Measurements from ENCODE around the gene XRCC5. TPM values are rescaled to one million over a fixed set of nuclear protein-coding genes. Genes with fewer than 3 reads are reported as not detected.

XRCC5 gene
- total and polyA plus RNA-seq, 2 of the 8 experiments (the other 6 are each of a cell fraction or from before 2014, with no cell fraction given), result 308 to 644 TPM

- no peak for TF ChIP-seq YY1 (IDR thresholded peaks at IDR 0.05; ENCODE audit: low read depth, low read length)
Observed at GRCh38 chr2:216159646-216160045, 50.5 kb downstream of the XRCC5 start.

More at GRCh38 chr2:216159646-216160045, 50.5 kb downstream of the XRCC5 start:
- Histone ChIP-seq H4K5ac (ENCODE audit: insufficient read length, low read depth, low read length) (no peak overlapping the region), H3K23ac (ENCODE audit: insufficient read length) (no peak overlapping the region), H3K9me3 (ENCODE audit: insufficient read depth in 2 of 2, low read depth in 1 of 2, low read length in 1 of 2) (no peaks in the 10 kb centered on the region), H3K9ac (replicated peaks in 1 of 4; ENCODE audit: extremely low read depth in 1 of 4, low read depth in 3 of 4, low read length in 3 of 4) (no peak overlapping the region), H3K18ac (ENCODE audit: extremely low read depth, low read length) (no peak overlapping the region), H4K8ac (ENCODE audit: extremely low read depth, insufficient read depth, low read length) (no peak overlapping the region), H3K23me2 (ENCODE audit: low read depth, low read length) (no peaks in the 10 kb centered on the region), H3K56ac (replicated peaks; ENCODE audit: insufficient read length, low read depth, low read length) (no peak overlapping the region), H2BK20ac (ENCODE audit: low read length) (no peak overlapping the region), H2AK5ac (ENCODE audit: low read depth, low read length) (no peak overlapping the region), H3K4me3 (ENCODE audit: extremely low read depth in 1 of 4, insufficient read depth in 2 of 4, low read depth in 3 of 4, low read length in 4 of 4) (no peak overlapping the region), H2BK15ac (ENCODE audit: low read length) (no peak overlapping the region), H3K79me1 (ENCODE audit: low read depth, low read length) (no peaks in the 10 kb centered on the region), H2AFZ (ENCODE audit: low read length) (no peak overlapping the region), H3K36me3 (ENCODE audit: control insufficient read depth in 2 of 4, insufficient read depth in 4 of 4, low read length in 3 of 4) (peaks cover 43 to 86% (median 68%) of the 10 kb centered on the region in 4 experiments), H2BK12ac (ENCODE audit: low read depth, low read length) (no peak overlapping the region), H3K4me2 (ENCODE audit: insufficient read depth in 1 of 2, low read depth in 2 of 2, low read length in 2 of 2) (no peak overlapping the region), H2BK120ac (replicated peaks; ENCODE audit: low read depth, low read length) (no peak overlapping the region), H4K20me1 (replicated peaks in 1 of 2; ENCODE audit: control insufficient read depth in 1 of 2, insufficient read depth in 2 of 2, low read length in 2 of 2) (peaks cover 5% of the 10 kb centered on the region in 2 experiments), H3K4ac (replicated peaks; ENCODE audit: insufficient read length, low read depth, low read length) (no peak overlapping the region), H3K14ac (ENCODE audit: insufficient read length) (no peak overlapping the region), H3K79me2 (ENCODE audit: control insufficient read depth in 1 of 2, insufficient read depth in 2 of 2, low read length in 2 of 2) (peaks cover 0 to 22% of the 10 kb centered on the region in 2 experiments; a peak in 2 of 4 replicates), H2BK5ac (ENCODE audit: low read depth, low read length) (no peak overlapping the region), H3K4me1 (replicated peaks in 1 of 4; ENCODE audit: control insufficient read depth in 3 of 4, insufficient read depth in 4 of 4, low read length in 3 of 4) (no peaks in the 10 kb centered on the region), H3K27ac (ENCODE audit: low read depth, low read length) (no peak overlapping the region), H4K91ac (replicated peaks; ENCODE audit: insufficient read length, low read length) (no peak overlapping the region), H3K27me3 (replicated peaks in 1 of 4; ENCODE audit: control insufficient read depth in 3 of 4, extremely low read depth in 1 of 4, insufficient read depth in 3 of 4, low read length in 3 of 4) (no peaks in the 10 kb centered on the region)
- POLR2A ChIA-PET (ENCODE audit: partially characterized antibody), result interaction anchor here (1.0 to 5.5 kb wide), 3 partner anchors 10 to 45 kb away, joined by 5 to 32 read pairs (median 6); no protein-coding TSS in a partner anchor
- CTCF ChIA-PET (ENCODE audit: partially characterized antibody), result interaction anchor here (0.6 to 3.0 kb wide), 4 partner anchors 13 to 45 kb away, joined by 3 to 6 read pairs (median 4); no protein-coding TSS in a partner anchor
- FAIRE-seq, result no peak
- no peak for DNase-seq (ENCODE audit: low read depth in 1 of 2, low spot score in 2 of 2)
- 87% methylated on average over 1 of the region's 1 CpG; no CpG with 5 or more reads in 1 of the 2 experiments for WGBS, 2 experiments (ENCODE audit: extremely low coverage in 1 of 2, insufficient coverage in 1 of 2, insufficient read length in 1 of 2, insufficient replicate concordance in 2 of 2, low coverage in 1 of 2, low lambda C conversion rate in 2 of 2, missing lambda C conversion rate in 1 of 2)

All from H1 (cell line).